AG09309 (cell line): ENCODE measurements around the gene TMEM222.

Experiments
- DNase-seq: peaks from one replicate; pipeline ENCODE4 v3.0.0-alpha.2; 2010; ENCODE audit warnings: low read depth
- H3K4me3 ChIP-seq: 2 replicates; pipeline ENCODE4 v1.5.1; 2011; ENCODE audit warnings: mild to moderate bottlenecking, low read depth, low read length, moderate library complexity; ENCODE audit not compliant: control insufficient read depth
- TF ChIP-seq, protein P1 (sequence below): IDR thresholded peaks from 2 replicates; pipeline ENCODE4 v1.5.1; 2011; ENCODE audit warnings: mild to moderate bottlenecking, low read depth, low read length, inconsistent platforms; ENCODE audit not compliant: insufficient read depth, control insufficient read depth; ENCODE audit errors: missing control alignments

Gene TMEM222

DNA sequence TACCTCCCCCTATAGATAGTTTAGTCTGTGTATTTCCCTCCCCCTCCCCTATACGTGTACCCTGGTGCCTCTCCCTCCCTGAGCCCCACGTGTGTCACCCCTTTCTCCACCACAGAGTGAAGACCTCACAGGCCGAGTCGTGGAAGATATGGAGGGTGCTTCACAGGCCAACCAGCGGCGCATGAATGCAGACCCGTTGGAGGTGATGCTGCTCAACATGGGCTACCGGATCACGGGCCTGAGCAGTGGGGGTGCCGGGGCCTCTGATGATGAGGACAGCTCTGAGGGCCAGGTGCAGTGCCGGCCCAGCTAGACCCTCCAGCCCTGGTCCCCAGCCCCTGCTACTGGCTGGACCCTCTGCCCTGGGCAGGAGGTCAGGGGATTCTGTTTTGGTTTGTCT lies 15.9 kb upstream of the TMEM222 start:
- TF ChIP-seq, protein P1, sequence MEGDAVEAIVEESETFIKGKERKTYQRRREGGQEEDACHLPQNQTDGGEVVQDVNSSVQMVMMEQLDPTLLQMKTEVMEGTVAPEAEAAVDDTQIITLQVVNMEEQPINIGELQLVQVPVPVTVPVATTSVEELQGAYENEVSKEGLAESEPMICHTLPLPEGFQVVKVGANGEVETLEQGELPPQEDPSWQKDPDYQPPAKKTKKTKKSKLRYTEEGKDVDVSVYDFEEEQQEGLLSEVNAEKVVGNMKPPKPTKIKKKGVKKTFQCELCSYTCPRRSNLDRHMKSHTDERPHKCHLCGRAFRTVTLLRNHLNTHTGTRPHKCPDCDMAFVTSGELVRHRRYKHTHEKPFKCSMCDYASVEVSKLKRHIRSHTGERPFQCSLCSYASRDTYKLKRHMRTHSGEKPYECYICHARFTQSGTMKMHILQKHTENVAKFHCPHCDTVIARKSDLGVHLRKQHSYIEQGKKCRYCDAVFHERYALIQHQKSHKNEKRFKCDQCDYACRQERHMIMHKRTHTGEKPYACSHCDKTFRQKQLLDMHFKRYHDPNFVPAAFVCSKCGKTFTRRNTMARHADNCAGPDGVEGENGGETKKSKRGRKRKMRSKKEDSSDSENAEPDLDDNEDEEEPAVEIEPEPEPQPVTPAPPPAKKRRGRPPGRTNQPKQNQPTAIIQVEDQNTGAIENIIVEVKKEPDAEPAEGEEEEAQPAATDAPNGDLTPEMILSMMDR = no peak
- H3K4me3 ChIP-seq = no peak overlapping the region
- DNase-seq = no peak

DNA sequence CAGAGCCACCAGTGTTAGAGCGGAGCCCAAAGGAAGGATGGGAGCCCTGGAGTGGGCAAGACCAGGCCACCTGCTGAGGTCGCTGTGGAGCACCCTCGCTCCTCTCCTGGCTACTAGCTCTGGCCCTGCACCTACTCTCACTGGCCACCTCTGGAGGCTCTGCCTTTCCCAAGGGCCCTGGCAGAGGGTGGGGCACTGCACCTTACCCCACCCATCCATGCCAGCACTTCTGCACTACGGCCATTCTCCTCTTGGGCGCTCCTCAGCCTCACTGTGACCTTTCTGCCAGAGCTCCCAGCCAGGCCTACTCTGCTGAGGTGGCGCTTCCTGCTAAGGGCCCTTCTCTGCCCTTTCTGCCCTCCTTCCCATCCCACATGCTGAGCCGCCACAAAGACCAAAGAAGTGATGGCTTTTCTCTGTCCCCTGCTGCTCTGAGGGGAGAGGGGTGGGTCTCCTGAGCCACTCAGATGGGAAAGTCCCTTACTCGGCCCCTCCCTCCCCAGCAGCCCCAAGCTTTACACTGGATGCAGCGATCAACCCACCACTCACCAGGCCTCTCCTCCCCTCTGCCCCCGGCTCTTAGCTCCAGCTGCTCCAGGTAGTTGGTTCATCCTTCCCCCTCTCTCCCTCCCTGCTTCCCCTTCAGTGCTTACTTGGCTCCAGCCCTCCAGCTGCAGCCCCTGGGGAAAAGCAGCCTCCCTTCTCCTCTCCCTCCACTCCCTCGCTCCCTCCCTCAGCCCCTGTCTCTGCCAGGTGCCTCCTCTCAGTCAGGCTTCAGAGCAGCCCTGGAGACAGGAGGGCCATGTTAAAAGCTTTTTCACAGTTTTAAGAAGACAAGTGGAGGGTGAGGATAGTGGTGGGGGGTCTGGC lies 14.8 kb upstream of the TMEM222 start:
- no peak overlapping the region for H3K4me3 ChIP-seq
- TF ChIP-seq, protein P1 = no peak
- no peak for DNase-seq

DNA sequence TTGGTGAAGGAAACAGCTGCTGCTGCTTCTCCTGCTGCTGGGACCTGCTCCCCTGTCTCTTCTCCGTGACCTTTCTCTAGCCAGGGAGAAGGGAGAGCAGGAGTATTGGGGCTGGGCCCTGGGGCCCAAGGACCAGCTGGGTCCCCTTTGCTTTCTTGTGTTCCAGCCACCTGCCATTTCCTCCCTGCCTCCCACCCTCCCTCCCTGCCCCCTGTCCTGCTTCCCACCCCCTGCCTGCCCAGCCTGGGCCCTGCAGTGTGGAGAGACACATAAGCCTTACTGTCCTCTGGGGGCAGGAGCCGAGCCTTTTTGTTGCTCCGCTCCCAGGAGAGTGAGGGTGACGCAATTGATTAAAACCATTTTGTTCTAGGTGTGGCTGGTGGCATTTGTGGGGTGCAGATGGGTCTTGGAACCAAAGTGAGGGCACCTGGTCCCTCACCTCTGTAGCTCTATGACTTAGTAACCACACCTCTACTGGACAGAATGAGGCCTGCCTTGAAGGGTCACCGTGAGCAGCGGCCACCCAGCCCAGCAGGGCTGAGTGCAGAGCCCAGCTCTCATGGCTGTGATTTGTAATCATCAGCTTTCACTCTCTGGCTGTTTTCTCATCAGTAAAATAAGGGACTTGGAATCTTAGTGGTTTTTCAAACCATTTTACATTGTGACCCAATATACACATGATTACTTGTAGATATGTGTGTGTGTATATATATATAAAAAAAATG lies 13.9 kb upstream of the TMEM222 start:
- DNase-seq = no peak
- no peak overlapping the region for H3K4me3 ChIP-seq
- TF ChIP-seq, protein P1 = no peak

DNA sequence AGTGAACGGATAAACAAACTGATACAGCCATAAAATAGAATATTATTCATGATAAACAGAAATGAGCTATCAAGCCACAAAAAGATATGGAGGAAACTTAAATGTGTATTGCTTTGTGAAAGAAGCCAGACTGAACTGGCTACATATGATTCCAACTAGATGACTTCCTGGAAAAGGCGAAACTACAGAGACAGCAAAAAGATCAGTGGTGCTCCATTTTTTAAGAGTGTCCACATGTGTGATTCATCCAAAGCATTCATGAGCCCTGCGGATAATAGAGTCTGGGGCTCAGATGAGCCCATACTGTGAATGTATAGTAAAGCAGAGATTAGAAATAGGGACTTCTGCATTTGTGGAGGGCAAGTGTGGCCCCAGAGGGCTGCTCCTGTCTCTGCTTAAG lies 7.8 kb upstream of the TMEM222 start:
- DNase-seq = no peak
- no peak overlapping the region for H3K4me3 ChIP-seq
- TF ChIP-seq, protein P1 = no peak

DNA sequence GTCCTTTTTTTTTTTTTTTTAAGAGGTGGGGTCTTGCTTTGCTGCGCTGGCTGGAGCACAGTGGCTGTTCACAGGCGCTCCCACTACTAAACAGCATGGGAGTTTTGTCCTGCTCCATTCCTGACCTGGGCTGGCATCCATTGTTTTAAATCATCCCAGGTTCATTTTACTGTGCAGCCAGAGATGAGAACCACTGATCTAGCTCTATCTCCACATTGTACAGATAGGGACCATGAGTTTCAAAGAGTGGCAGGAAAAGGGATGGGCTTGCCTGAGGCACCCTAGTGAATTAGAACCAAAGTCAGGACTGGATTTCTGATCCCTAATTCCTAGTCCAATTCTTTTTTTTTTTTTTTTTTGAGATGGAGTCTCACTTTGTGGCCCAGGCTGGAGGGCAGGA lies 7.2 kb upstream of the TMEM222 start:
- no peak for DNase-seq
- no peak overlapping the region for H3K4me3 ChIP-seq
- TF ChIP-seq, protein P1 = no peak

DNA sequence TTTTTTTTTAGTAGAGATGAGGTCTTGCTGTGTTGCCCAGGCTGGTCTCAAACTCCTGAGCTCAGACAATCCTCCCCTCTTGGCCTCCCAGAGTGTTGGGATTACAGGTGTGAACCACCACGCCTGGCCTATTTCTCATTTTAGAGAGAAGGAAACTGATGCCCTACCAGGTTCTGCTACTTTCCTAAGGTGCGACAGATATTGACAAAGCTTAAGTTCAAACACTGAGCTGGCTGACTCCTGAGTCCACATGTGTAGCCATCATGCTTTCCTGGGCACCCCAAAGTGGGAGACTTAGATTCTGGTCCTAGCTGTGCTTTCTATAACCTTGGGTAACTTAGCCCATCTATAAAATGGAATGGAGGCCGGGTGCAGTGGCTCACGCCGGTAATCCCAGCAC lies 5.1 kb upstream of the TMEM222 start:
- DNase-seq = no peak
- TF ChIP-seq, protein P1 = no peak
- no peak overlapping the region for H3K4me3 ChIP-seq
